A549 (cell line): ENCODE measurements around the gene RPL7A. TPM values are rescaled to one million over a fixed set of nuclear protein-coding genes. Genes with fewer than 3 reads are reported as not detected.

Source experiments
- ATAC-seq, 2 experiments: fragments of 200-7000 bp in 1 of 2; fragments of >200 bp in 1 of 2; cut with Nextera tagmentation in 1 of 2; cut with Tn5 transposase in 1 of 2; 3 replicates each; pipeline versions ENCODE4 v1.8.0 to v1.9.1; 2018 to 2020; ENCODE audit warnings: mild to moderate bottlenecking in 1 of 2, moderate library complexity in 1 of 2
- CTCF ChIA-PET: fragments of 300-600 bp; sonication (Branson Sonifier 250); formaldehyde crosslinking; extraction: SDS; loops from one replicate; lab custom pipeline; 2021; ENCODE audit warnings: antibody characterized with exemption, inconsistent platforms; lab: Yijun Ruan, JAX
- POLR2A ChIA-PET: fragments of 350-600 bp; formaldehyde crosslinking; extraction: SDS; loops from one replicate; lab custom pipeline; 2021; ENCODE audit warnings: antibody characterized with exemption, inconsistent platforms; lab: Yijun Ruan, JAX
- DNase-seq, 2 experiments: peaks; one replicate each; pipeline versions ENCODE4 v3.0.0 to v3.0.0-alpha.2; 2011 to 2016; ENCODE audit warnings: low read depth in 1 of 2, low spot score in 1 of 2
- FAIRE-seq: peaks from 2 replicates; lab custom pipeline; 2011; peaks lifted over from hg19 to GRCh38; lab: Jason Lieb, UNC
- H3K27ac ChIP-seq, 2 experiments: fragments of >200 bp; sonication (Bioruptor Twin); formaldehyde crosslinking; 3 replicates each; pipeline ENCODE4 v1.5.1; 2016 to 2017
- H3K4me1 ChIP-seq: fragments of >200 bp; sonication (Bioruptor Twin); formaldehyde crosslinking; 3 replicates; pipeline ENCODE4 v1.6.1; 2016
- H3K4me2 ChIP-seq: fragments of >200 bp; sonication (Bioruptor Twin); formaldehyde crosslinking; 3 replicates; pipeline ENCODE4 v1.6.1; 2016
- H3K4me3 ChIP-seq: fragments of >200 bp; sonication (Bioruptor Twin); formaldehyde crosslinking; 3 replicates; pipeline ENCODE4 v1.5.1; 2016
- H3K9me3 ChIP-seq: fragments of >200 bp; sonication (Bioruptor Twin); formaldehyde crosslinking; 3 replicates; pipeline ENCODE4 v1.6.1; 2016
- ATOH8 ChIP-seq: fragments of 250-450 bp; sonication (Bioruptor Pico); IDR thresholded peaks from 2 replicates; pipeline ENCODE4 v1.5.0; 2020; ENCODE audit warnings: low read depth, mild to moderate bottlenecking, moderate library complexity
- BHLHE40 ChIP-seq: IDR thresholded peaks from 2 replicates; pipeline ENCODE4 v1.6.1; 2012; ENCODE audit warnings: low read depth, low read length, inconsistent platforms
- CBX2 ChIP-seq: fragments of 200-600 bp; sonication (generic); IDR thresholded peaks from 2 replicates; pipeline ENCODE4 v1.6.1; 2016; ENCODE audit warnings: low read depth, mild to moderate bottlenecking, borderline replicate concordance
- CHD2 ChIP-seq: fragments of 150-350 bp; IDR thresholded peaks from 2 replicates; pipeline ENCODE4 v1.6.1; 2014; ENCODE audit warnings: low read length; ENCODE audit not compliant: partially characterized antibody
- EHMT2 ChIP-seq: fragments of 200-600 bp; sonication (generic); IDR thresholded peaks from 2 replicates; pipeline ENCODE4 v1.6.1; 2016; ENCODE audit warnings: antibody characterized with exemption, low read depth, mild to moderate bottlenecking, moderate library complexity
- EP300 ChIP-seq, 2 experiments: fragments of >200 bp; sonication (Bioruptor Twin); formaldehyde crosslinking; IDR thresholded peaks; 2 replicates in 1 of 2; 3 replicates in 1 of 2; pipeline ENCODE4 v1.6.1; 2016 to 2017
- ESRRA ChIP-seq: fragments of 150-350 bp; IDR thresholded peaks from 2 replicates; pipeline ENCODE4 v1.6.1; 2014; ENCODE audit warnings: mild to moderate bottlenecking, low read length, borderline replicate concordance
- FOSL2 ChIP-seq, 2 experiments: fragments of 450-650 bp in 1 of 2; fragments of >200 bp in 1 of 2; sonication (Bioruptor Twin) in 1 of 2; formaldehyde crosslinking; IDR thresholded peaks; 2 replicates each; pipeline versions ENCODE4 v1.5.0 to v1.6.1; 2016 to 2020; ENCODE audit warnings: mild to moderate bottlenecking in 1 of 2, moderate library complexity in 1 of 2
- GATA3 ChIP-seq: IDR thresholded peaks from 2 replicates; pipeline ENCODE4 v1.6.1; 2012; ENCODE audit warnings: borderline replicate concordance
- HDAC2 ChIP-seq: fragments of 200-600 bp; sonication (generic); IDR thresholded peaks from 2 replicates; pipeline ENCODE4 v1.6.1; 2016
- HOXB13 ChIP-seq: fragments of 250-450 bp; sonication (Bioruptor Pico); IDR thresholded peaks from 2 replicates; pipeline ENCODE4 v1.5.0; 2020; ENCODE audit warnings: low read depth, mild to moderate bottlenecking, moderate library complexity
- HOXB5 ChIP-seq: fragments of 250-450 bp; sonication (Bioruptor Pico); IDR thresholded peaks from 2 replicates; pipeline ENCODE4 v1.5.0; 2020; ENCODE audit warnings: mild to moderate bottlenecking, moderate library complexity
- KDM1A ChIP-seq: fragments of 200-600 bp; sonication (generic); IDR thresholded peaks from 2 replicates; pipeline ENCODE4 v1.6.1; 2016; ENCODE audit warnings: low read depth, mild to moderate bottlenecking
- MAZ ChIP-seq: fragments of 150-350 bp; IDR thresholded peaks from 2 replicates; pipeline ENCODE4 v1.6.1; 2014; ENCODE audit warnings: antibody characterized with exemption, low read depth, low read length, borderline replicate concordance
- MYC ChIP-seq: IDR thresholded peaks from 2 replicates; pipeline ENCODE4 v1.6.1; 2012; ENCODE audit warnings: mild to moderate bottlenecking, inconsistent platforms, low read length, improper control_type of control experiment, borderline replicate concordance
- NFE2L2 ChIP-seq: fragments of 150-350 bp; conservative IDR thresholded peaks from 2 replicates; pipeline ENCODE4 v1.6.1; 2014; ENCODE audit warnings: low read length
- NPAS2 ChIP-seq: fragments of 250-450 bp; sonication (Bioruptor Pico); IDR thresholded peaks from 2 replicates; pipeline ENCODE4 v1.8.0; 2022; ENCODE audit warnings: mild to moderate bottlenecking, moderate library complexity, borderline replicate concordance
- NR3C1 ChIP-seq: fragments of >200 bp; sonication (Bioruptor Twin); formaldehyde crosslinking; IDR thresholded peaks from 3 replicates; pipeline ENCODE4 v1.6.1; 2017
- RAD21 ChIP-seq, 2 experiments: fragments of >200 bp in 1 of 2; sonication (Bioruptor Twin) in 1 of 2; formaldehyde crosslinking in 1 of 2; IDR thresholded peaks in 1 of 2; conservative IDR thresholded peaks in 1 of 2; 2 replicates in 1 of 2; 3 replicates in 1 of 2; pipeline ENCODE4 v1.6.1; 2012 to 2018; ENCODE audit warnings: inconsistent platforms in 1 of 2
- RNF2 ChIP-seq: fragments of 200-600 bp; sonication (generic); IDR thresholded peaks from 2 replicates; pipeline ENCODE4 v1.6.1; 2016; ENCODE audit warnings: low read depth, mild to moderate bottlenecking, antibody characterized with exemption, moderate library complexity, borderline replicate concordance
- TP53 ChIP-seq: fragments of 250-450 bp; sonication (Bioruptor Pico); IDR thresholded peaks from 2 replicates; pipeline ENCODE4 v1.5.0; 2021; ENCODE audit warnings: mild to moderate bottlenecking, moderate library complexity
- ZNF302 ChIP-seq: fragments of 250-450 bp; sonication (Bioruptor Pico); IDR thresholded peaks from 2 replicates; pipeline ENCODE4 v1.9.0; 2021; ENCODE audit warnings: inconsistent platforms, mild to moderate bottlenecking, moderate library complexity
- WGBS: methylation state at CpG from one replicate; pipeline ENCODE4 v1.1.6; 2017; ENCODE audit errors: missing lambda C conversion rate; 5-methylcytosine and 5-hydroxymethylcytosine counted together
- polyA plus RNA-seq, 4 experiments: library from polyadenylated mRNA; depleted of rRNA in 3 of 4; stranded (reverse); fragments of >200 nt; fragmentation: RNase III in 1 of 4; extraction: RNeasy Plus Mini Kit Qiagen cat#74134 plus additional on column Dnase treatment in 1 of 4; gene quantifications; 2 replicates in 3 of 4; 3 replicates in 1 of 4; pipeline ENCODE4 v1.2.3, GENCODE V29; 2011 to 2017
- TF ChIP-seq, protein P1 (sequence below): IDR thresholded peaks from 2 replicates; pipeline ENCODE4 v1.6.1; 2012
- TF ChIP-seq, protein P2 (sequence below): fragments of 200-600 bp; sonication (generic); IDR thresholded peaks from 2 replicates; pipeline ENCODE4 v1.6.1; 2016; ENCODE audit warnings: antibody characterized with exemption, mild to moderate bottlenecking, moderate library complexity
- TF ChIP-seq, protein P3 (sequence below): fragments of 450-650 bp; IDR thresholded peaks from 2 replicates; pipeline ENCODE4 v1.6.1; 2014; ENCODE audit warnings: antibody characterized with exemption

RPL7A gene
- polyA plus RNA-seq, 2 of the 4 experiments (the other 2 are of a cell fraction): 2,218 to 2,608 TPM

GRCh38 chr9:133379153-133380086 lies 31.4 kb downstream of the RPL7A start:
- ChIA-PET CTCF (interaction anchor here (0.7 to 2.9 kb wide), 9 partner anchors 8 to 107 kb away, joined by 3 to 9 read pairs (median 4); no protein-coding TSS in a partner anchor), POLR2A (interaction anchor here (1.2 kb wide), 1 partner anchor 32 kb away, joined by 3 read pairs; the partner anchor contains the start of genes MED22 and RPL7A)
- ATAC-seq: no peak
- no peak overlapping the region for H3K4me2 ChIP-seq
- TF ChIP-seq ATOH8 (CRISPR knock-in tag): no peak
- no peak for TF ChIP-seq CHD2
- TF ChIP-seq MYC: no peak
- TF ChIP-seq HOXB5 (CRISPR knock-in tag): no peak
- TF ChIP-seq NPAS2 (CRISPR knock-in tag): no peak
- TF ChIP-seq NFE2L2: no peak
- no peak for TF ChIP-seq MAZ
- no peak for TF ChIP-seq GATA3
- TF ChIP-seq RAD21 (conservative IDR thresholded peaks at IDR 0.05 in 1 of 2, IDR thresholded peaks at IDR 0.05 in 1 of 2): no peak
- no peak for TF ChIP-seq HOXB13 (CRISPR knock-in tag)
- TF ChIP-seq ZNF302 (CRISPR knock-in tag): no peak
- no peak for TF ChIP-seq CBX2
- no peak for TF ChIP-seq BHLHE40
- 91% methylated on average over 14 of the region's 14 CpGs for WGBS
- H3K9me3 ChIP-seq: no peaks in the 10 kb centered on the region
- FAIRE-seq: no peak
- H3K4me3 ChIP-seq: no peak overlapping the region
- peaks cover 15% of the 10 kb centered on the region for H3K4me1 ChIP-seq
- DNase-seq: no peak
- H3K27ac ChIP-seq: no peak overlapping the region

GRCh38 chr9:133380734-133381133 lies 32.7 kb downstream of the RPL7A start:
- Histone ChIP-seq H3K4me3 (no peak overlapping the region), H3K4me2 (no peak overlapping the region), H3K27ac (no peak overlapping the region), H3K9me3 (no peaks in the 10 kb centered on the region), H3K4me1 (peaks cover 15% of the 10 kb centered on the region)
- CTCF ChIA-PET: interaction anchor here (1.1 to 1.8 kb wide), 3 partner anchors 18 to 106 kb away, joined by 3 to 6 read pairs (median 3); no protein-coding TSS in a partner anchor
- POLR2A ChIA-PET: interaction anchor here (0.7 to 1.2 kb wide), 6 partner anchors 14 to 939 kb away, joined by 3 to 7 read pairs (median 5); partner anchors contain the start of genes MED22 and RPL7A
- 86% methylated on average over 4 of the region's 4 CpGs for WGBS
- ATAC-seq: no peak
- FAIRE-seq: no peak
- TF ChIP-seq NR3C1 (no peak), TP53 (CRISPR knock-in tag) (no peak), KDM1A (no peak), ESRRA (no peak), RNF2 (no peak), NPAS2 (CRISPR knock-in tag) (no peak), FOSL2 (IDR thresholded peaks at IDR 0.05) (no peak), FOSL2 (CRISPR knock-in tag; IDR thresholded peaks at IDR 0.05) (no peak), HDAC2 (no peak), EHMT2 (no peak), EP300 (IDR thresholded peaks at IDR 0.05) (no peak)
- TF ChIP-seq, protein P1, sequence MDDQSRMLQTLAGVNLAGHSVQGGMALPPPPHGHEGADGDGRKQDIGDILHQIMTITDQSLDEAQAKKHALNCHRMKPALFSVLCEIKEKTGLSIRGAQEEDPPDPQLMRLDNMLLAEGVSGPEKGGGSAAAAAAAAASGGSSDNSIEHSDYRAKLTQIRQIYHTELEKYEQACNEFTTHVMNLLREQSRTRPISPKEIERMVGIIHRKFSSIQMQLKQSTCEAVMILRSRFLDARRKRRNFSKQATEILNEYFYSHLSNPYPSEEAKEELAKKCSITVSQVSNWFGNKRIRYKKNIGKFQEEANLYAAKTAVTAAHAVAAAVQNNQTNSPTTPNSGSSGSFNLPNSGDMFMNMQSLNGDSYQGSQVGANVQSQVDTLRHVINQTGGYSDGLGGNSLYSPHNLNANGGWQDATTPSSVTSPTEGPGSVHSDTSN: no peak
- TF ChIP-seq, protein P2, sequence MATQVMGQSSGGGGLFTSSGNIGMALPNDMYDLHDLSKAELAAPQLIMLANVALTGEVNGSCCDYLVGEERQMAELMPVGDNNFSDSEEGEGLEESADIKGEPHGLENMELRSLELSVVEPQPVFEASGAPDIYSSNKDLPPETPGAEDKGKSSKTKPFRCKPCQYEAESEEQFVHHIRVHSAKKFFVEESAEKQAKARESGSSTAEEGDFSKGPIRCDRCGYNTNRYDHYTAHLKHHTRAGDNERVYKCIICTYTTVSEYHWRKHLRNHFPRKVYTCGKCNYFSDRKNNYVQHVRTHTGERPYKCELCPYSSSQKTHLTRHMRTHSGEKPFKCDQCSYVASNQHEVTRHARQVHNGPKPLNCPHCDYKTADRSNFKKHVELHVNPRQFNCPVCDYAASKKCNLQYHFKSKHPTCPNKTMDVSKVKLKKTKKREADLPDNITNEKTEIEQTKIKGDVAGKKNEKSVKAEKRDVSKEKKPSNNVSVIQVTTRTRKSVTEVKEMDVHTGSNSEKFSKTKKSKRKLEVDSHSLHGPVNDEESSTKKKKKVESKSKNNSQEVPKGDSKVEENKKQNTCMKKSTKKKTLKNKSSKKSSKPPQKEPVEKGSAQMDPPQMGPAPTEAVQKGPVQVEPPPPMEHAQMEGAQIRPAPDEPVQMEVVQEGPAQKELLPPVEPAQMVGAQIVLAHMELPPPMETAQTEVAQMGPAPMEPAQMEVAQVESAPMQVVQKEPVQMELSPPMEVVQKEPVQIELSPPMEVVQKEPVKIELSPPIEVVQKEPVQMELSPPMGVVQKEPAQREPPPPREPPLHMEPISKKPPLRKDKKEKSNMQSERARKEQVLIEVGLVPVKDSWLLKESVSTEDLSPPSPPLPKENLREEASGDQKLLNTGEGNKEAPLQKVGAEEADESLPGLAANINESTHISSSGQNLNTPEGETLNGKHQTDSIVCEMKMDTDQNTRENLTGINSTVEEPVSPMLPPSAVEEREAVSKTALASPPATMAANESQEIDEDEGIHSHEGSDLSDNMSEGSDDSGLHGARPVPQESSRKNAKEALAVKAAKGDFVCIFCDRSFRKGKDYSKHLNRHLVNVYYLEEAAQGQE: no peak
- TF ChIP-seq, protein P3, sequence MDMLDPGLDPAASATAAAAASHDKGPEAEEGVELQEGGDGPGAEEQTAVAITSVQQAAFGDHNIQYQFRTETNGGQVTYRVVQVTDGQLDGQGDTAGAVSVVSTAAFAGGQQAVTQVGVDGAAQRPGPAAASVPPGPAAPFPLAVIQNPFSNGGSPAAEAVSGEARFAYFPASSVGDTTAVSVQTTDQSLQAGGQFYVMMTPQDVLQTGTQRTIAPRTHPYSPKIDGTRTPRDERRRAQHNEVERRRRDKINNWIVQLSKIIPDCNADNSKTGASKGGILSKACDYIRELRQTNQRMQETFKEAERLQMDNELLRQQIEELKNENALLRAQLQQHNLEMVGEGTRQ: no peak
- DNase-seq: no peak
